Nephron progenitor cell (in vitro differentiated cells): ENCODE results near the gene KSR1.
"Not testable (repeated sequence)": the region's sequence is repeated elsewhere in the genome, so short reads cannot be mapped to it uniquely, and the experiment has no call there.

Experiments used
- DNase-seq: peaks from one replicate; pipeline ENCODE4 v3.0.0; 2021
- H3K27ac Mint-ChIP-seq: 2 replicates; pipeline ENCODE4 v1.8.0; 2021; ENCODE audit warnings: mild to moderate bottlenecking, moderate library complexity, mixed read lengths
- H3K27me3 Mint-ChIP-seq: 2 replicates; pipeline ENCODE4 v1.8.0; 2021; ENCODE audit warnings: mild to moderate bottlenecking, low read depth, mixed read lengths; ENCODE audit not compliant: poor library complexity
- H3K36me3 Mint-ChIP-seq: 2 replicates; pipeline ENCODE4 v1.8.0; 2021; ENCODE audit warnings: low read depth, mixed read lengths
- H3K4me1 Mint-ChIP-seq: 2 replicates; pipeline ENCODE4 v1.8.0; 2021; ENCODE audit warnings: mixed read lengths
- H3K4me3 Mint-ChIP-seq: 2 replicates; pipeline ENCODE4 v1.8.0; 2021; ENCODE audit warnings: mild to moderate bottlenecking, moderate library complexity, mixed read lengths
- H3K9me3 Mint-ChIP-seq: 2 replicates; pipeline ENCODE4 v1.8.0; 2021; ENCODE audit warnings: mild to moderate bottlenecking, moderate library complexity, mixed read lengths
- TF ChIP-seq, protein P1 (sequence below): fragments of 200-600 bp; sonication (generic); IDR thresholded peaks from 2 replicates; pipeline ENCODE4 v1.5.0; 2021; ENCODE audit warnings: antibody characterized with exemption

The KSR1 gene

DNA sequence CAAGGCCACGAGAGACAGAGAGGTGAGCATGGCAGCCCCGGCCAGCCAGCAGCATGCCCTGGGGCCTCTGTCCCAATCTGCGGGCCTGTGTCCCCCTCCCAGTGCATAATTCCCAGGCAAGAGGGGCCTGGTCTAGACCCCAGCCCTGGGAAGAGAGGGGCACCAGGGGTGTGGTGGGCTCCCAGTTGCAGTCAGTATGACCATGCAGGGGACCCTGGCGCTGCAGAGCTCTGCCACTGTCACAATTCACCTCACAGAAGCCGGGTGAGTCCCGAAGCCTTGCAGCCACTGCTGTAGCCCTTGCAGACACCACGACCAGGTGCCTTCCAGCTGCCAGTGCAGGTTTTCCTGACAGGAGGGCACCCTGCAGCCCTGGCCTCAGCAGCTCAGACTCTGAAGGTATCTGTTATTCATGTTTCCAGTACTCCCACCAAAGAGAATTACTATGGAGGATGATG, 25.8 kb upstream of the KSR1 start:
- no peaks in the 10 kb centered on the region for H3K36me3 Mint-ChIP-seq
- TF ChIP-seq, protein P1, sequence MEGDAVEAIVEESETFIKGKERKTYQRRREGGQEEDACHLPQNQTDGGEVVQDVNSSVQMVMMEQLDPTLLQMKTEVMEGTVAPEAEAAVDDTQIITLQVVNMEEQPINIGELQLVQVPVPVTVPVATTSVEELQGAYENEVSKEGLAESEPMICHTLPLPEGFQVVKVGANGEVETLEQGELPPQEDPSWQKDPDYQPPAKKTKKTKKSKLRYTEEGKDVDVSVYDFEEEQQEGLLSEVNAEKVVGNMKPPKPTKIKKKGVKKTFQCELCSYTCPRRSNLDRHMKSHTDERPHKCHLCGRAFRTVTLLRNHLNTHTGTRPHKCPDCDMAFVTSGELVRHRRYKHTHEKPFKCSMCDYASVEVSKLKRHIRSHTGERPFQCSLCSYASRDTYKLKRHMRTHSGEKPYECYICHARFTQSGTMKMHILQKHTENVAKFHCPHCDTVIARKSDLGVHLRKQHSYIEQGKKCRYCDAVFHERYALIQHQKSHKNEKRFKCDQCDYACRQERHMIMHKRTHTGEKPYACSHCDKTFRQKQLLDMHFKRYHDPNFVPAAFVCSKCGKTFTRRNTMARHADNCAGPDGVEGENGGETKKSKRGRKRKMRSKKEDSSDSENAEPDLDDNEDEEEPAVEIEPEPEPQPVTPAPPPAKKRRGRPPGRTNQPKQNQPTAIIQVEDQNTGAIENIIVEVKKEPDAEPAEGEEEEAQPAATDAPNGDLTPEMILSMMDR = no peak
- H3K9me3 Mint-ChIP-seq = peaks cover 12% of the 10 kb centered on the region
- no peak for DNase-seq
- H3K27ac Mint-ChIP-seq = no peak overlapping the region
- H3K4me1 Mint-ChIP-seq = no peaks in the 10 kb centered on the region
- H3K27me3 Mint-ChIP-seq = no peaks in the 10 kb centered on the region
- H3K4me3 Mint-ChIP-seq = no peak overlapping the region

DNA sequence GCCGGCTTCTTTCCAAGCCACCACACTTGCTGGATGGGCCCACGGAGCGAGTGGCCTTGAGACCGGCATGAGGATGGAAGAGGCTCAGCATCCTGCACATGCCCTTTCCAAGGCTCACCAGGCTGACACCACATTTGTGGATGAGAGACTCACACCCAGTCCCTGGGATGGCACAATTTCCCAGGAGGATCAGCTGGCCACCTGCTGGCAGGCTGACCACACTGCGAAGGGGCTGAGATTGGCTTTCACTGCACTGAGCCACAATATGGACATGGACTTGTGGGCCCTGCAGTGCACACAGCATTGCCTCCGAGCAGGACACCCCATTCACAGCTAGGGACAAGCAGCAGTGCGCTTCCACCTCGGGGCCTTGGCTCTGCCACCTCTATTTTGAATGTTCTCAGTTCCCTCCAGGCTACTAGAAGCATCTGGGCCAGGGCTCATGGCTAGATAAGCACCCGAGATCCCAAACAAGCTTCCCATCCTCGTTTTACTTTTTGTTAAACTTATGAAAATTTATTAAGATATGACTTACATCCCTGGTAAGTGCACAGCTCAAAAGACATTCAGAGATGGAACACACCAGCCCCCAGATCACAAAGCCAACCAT, 25.3 kb upstream of the KSR1 start:
- peaks cover 12% of the 10 kb centered on the region for H3K9me3 Mint-ChIP-seq
- H3K36me3 Mint-ChIP-seq = no peaks in the 10 kb centered on the region
- peak; percentile 54 for DNase-seq
- peak overlapping the region; percentile 75 for H3K27ac Mint-ChIP-seq
- H3K4me3 Mint-ChIP-seq = no peak overlapping the region
- H3K4me1 Mint-ChIP-seq = no peaks in the 10 kb centered on the region
- TF ChIP-seq, protein P1 = peak; percentile 64
- H3K27me3 Mint-ChIP-seq = no peaks in the 10 kb centered on the region

DNA sequence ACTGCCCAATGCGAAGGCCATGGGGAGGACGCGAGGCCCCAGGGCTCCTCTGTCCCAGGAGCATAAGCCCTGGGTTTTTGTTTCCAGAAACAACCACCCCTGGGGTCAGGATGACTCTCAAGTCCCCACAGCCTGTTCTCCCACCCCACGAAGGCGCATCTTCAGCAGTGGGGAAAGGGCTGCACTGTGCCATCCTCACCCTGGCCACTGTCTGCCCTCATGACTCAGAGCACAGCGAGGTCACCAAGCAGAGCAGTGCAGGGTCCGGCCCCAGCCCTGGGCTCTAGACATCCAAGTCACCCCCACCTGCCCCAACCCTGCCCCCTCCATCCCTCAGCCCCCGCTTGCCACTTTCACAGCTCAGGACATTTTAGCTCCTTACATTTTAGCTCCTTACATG, 22.7 kb upstream of the KSR1 start:
- Mint-ChIP-seq H3K4me3 (no peak overlapping the region), H3K36me3 (no peaks in the 10 kb centered on the region), H3K27me3 (peaks cover 9% of the 10 kb centered on the region), H3K9me3 (peaks cover 4% of the 10 kb centered on the region), H3K27ac (no peak overlapping the region), H3K4me1 (no peaks in the 10 kb centered on the region)
- TF ChIP-seq, protein P1 = no peak
- DNase-seq = no peak

DNA sequence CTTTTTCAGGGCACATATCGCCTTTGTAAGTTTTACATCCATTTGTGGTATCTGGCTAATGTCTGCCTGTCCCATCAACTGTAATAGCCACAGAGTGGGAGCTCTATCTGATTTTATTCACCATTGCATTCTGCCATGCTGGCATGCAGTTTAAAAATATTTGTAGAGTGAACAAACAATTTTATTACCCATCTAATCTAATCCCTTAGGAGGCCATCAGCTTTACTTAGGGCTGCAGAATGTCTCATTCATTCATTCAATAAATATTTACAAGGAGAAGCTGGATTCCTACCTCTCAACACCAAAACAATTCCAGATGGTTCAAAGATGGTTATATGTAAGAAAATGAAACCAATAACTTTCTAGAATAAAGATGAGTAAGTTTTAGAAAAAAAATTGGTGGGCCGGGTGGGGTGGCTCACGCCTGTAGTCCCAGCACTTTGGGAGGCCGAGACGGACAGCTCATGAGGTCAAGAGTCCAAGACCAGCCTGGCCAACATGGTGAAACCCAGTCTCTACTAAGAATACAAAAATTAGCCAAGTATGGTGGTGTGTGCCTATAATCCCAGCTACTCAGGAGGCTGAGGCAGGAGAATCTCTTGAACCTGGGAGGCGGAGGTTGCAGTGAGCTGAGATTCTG, 20.7 kb upstream of the KSR1 start:
- H3K9me3 Mint-ChIP-seq, DNase-seq, H3K4me3 Mint-ChIP-seq, H3K36me3 Mint-ChIP-seq, H3K4me1 Mint-ChIP-seq, H3K27ac Mint-ChIP-seq: not testable (repeated sequence)
- H3K27me3 Mint-ChIP-seq = peaks cover 20% of the 10 kb centered on the region

DNA sequence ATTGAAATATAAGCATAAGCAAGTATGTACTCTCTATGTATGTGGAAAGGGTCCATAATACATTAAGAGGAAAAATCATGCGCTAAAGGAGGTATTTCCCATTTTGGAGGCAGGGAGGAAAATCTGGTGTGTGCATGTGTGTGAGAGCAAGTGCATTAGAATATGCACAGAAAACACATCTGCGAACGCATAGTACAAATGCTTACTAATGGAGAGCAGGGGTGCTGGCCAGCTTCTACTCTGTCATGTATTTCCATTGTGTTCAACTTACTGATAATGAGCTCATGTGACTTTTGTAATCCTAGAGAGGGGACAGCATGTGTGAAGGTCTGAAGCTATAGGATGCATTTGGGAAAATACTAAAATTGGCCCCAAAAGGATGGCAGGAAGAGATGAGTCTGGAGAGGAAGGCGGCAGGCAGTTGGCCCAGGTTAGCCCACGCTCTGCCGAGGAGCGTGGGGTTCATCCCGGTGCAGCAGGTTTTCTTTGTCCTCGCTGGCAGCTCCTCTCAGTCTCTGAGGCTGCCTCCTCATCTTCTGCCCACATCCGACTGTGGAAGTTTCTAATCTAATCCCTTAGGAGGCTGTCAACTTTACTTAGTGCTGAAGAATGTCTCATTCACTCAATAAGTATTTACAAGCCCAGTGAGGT, 17.8 kb upstream of the KSR1 start:
- H3K4me3 Mint-ChIP-seq = no peak overlapping the region
- no peak overlapping the region for H3K27ac Mint-ChIP-seq
- peaks cover 31% of the 10 kb centered on the region for H3K27me3 Mint-ChIP-seq

DNA sequence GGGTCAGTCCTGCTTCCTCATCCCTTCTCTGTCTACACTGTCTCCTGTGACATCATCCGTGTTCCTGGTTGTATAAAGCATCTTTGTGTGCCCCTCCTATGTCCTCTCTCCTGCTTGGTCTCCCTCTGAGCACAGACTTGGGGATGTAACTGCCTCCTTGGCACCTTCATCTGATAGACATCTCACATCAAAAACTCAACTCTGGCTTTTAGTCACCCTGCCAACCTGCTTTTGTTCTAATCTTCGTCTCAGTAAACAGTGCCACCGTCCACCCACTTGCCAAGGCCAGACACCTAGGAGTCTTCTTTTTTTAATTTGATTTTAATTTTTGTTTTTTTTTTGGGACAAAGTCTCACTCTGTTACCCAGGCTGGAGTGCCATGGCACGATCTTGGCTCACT, 16.9 kb upstream of the KSR1 start:
- no peaks in the 10 kb centered on the region for H3K36me3 Mint-ChIP-seq
- TF ChIP-seq, protein P1 = no peak
- H3K9me3 Mint-ChIP-seq = no peaks in the 10 kb centered on the region
- no peak for DNase-seq
- peaks cover 34% of the 10 kb centered on the region for H3K27me3 Mint-ChIP-seq
- H3K4me1 Mint-ChIP-seq = no peaks in the 10 kb centered on the region
- no peak overlapping the region for H3K27ac Mint-ChIP-seq
- no peak overlapping the region for H3K4me3 Mint-ChIP-seq

More for the DNA sequence above, 17.8 kb upstream of the KSR1 start:
- TF ChIP-seq, protein P1 = no peak
- no peaks in the 10 kb centered on the region for H3K36me3 Mint-ChIP-seq
- no peaks in the 10 kb centered on the region for H3K9me3 Mint-ChIP-seq
- no peaks in the 10 kb centered on the region for H3K4me1 Mint-ChIP-seq
- no peak for DNase-seq
